ENCODE data around the gene RAPGEF1.

GRCh38 chr9:131588396-131588795 lies 151.5 kb downstream of the RAPGEF1 start:
- no peak for TF ChIP-seq EZH2 (IDR thresholded peaks at IDR 0.05; ENCODE audit: insufficient read depth, poor library complexity, severe bottlenecking)
- no peak for TF ChIP-seq EZH2phosphoT487 (IDR thresholded peaks at IDR 0.05; ENCODE audit: insufficient read depth, low read depth)
